SK-N-SH treated with all-trans-retinoic acid at 6 μM for 48 hours (cell line): Measurements from ENCODE around the gene TACC3.

Experiments
- ATAC-seq: fragments of 200-7000 bp; cut with Tn5 transposase; 3 replicates; pipeline ENCODE4 v1.9.1; 2020; ENCODE audit warnings: mild to moderate bottlenecking, moderate library complexity
- BACH2 ChIP-seq: fragments of 250-450 bp; sonication (Bioruptor Pico); IDR thresholded peaks from 2 replicates; pipeline ENCODE4 v1.9.0; 2021; ENCODE audit warnings: mild to moderate bottlenecking, borderline replicate concordance
- GLIS3 ChIP-seq: fragments of 250-450 bp; sonication (Bioruptor Pico); IDR thresholded peaks from 2 replicates; pipeline ENCODE4 v1.5.0; 2020; ENCODE audit warnings: mild to moderate bottlenecking, moderate library complexity
- ISL1 ChIP-seq: fragments of 250-450 bp; sonication (Bioruptor Pico); IDR thresholded peaks from 2 replicates; pipeline ENCODE4 v2.1.2; 2022; ENCODE audit warnings: mild to moderate bottlenecking, moderate library complexity
- OSR1 ChIP-seq: fragments of 250-450 bp; sonication (Bioruptor Pico); IDR thresholded peaks from 2 replicates; pipeline ENCODE4 v1.8.0; 2022; ENCODE audit warnings: moderate library complexity, mild to moderate bottlenecking, inconsistent platforms
- PPARA ChIP-seq: fragments of 250-450 bp; sonication (Bioruptor Pico); IDR thresholded peaks from 2 replicates; pipeline ENCODE4 v1.5.0; 2020; ENCODE audit warnings: mild to moderate bottlenecking, borderline replicate concordance
- RARB ChIP-seq: fragments of 250-450 bp; sonication (Bioruptor Pico); IDR thresholded peaks from 2 replicates; pipeline ENCODE4 v1.8.0; 2021; ENCODE audit warnings: mild to moderate bottlenecking, moderate library complexity
- SNAI2 ChIP-seq: fragments of 250-450 bp; sonication (Bioruptor Pico); IDR thresholded peaks from 2 replicates; pipeline ENCODE4 v1.5.0; 2020; ENCODE audit warnings: mild to moderate bottlenecking, moderate library complexity
- TCF4 ChIP-seq: fragments of 250-450 bp; sonication (Bioruptor Pico); IDR thresholded peaks from 2 replicates; pipeline ENCODE4 v1.8.0; 2021; ENCODE audit warnings: mild to moderate bottlenecking, moderate library complexity, borderline replicate concordance
- TOX ChIP-seq: fragments of 250-450 bp; sonication (Bioruptor Pico); IDR thresholded peaks from 2 replicates; pipeline ENCODE4 v1.8.0; 2021; ENCODE audit warnings: mild to moderate bottlenecking, moderate library complexity, borderline replicate concordance
- ZC3H10 ChIP-seq: fragments of 250-450 bp; sonication (Bioruptor Pico); IDR thresholded peaks from 2 replicates; pipeline ENCODE4 v1.5.1; 2021; ENCODE audit warnings: mild to moderate bottlenecking, moderate library complexity
- ZFP3 ChIP-seq: fragments of 250-450 bp; sonication (Bioruptor Pico); IDR thresholded peaks from 2 replicates; pipeline ENCODE4 v1.5.0; 2020; ENCODE audit warnings: mild to moderate bottlenecking, moderate library complexity
- ZNF565 ChIP-seq: fragments of 450-650 bp; formaldehyde crosslinking; conservative IDR thresholded peaks from 2 replicates; pipeline ENCODE4 v1.5.0; 2020; ENCODE audit warnings: low read depth, mild to moderate bottlenecking, moderate library complexity
- ZNF70 ChIP-seq: fragments of 450-650 bp; formaldehyde crosslinking; IDR thresholded peaks from 2 replicates; pipeline ENCODE4 v1.5.0; 2020; ENCODE audit warnings: mild to moderate bottlenecking, moderate library complexity
- ZNF8 ChIP-seq: fragments of 450-650 bp; formaldehyde crosslinking; IDR thresholded peaks from 2 replicates; pipeline ENCODE4 v1.5.0; 2020; ENCODE audit warnings: mild to moderate bottlenecking, moderate library complexity
- TF ChIP-seq, protein P1 (sequence below): fragments of 250-450 bp; sonication (Bioruptor Pico); IDR thresholded peaks from 2 replicates; pipeline ENCODE4 v1.5.1; 2021; ENCODE audit warnings: mild to moderate bottlenecking, moderate library complexity
- TF ChIP-seq, protein P2 (sequence below): fragments of 250-450 bp; sonication (Bioruptor Pico); IDR thresholded peaks from 2 replicates; pipeline ENCODE4 v1.5.0; 2020; ENCODE audit warnings: mild to moderate bottlenecking, moderate library complexity
- TF ChIP-seq, protein P3 (sequence below): fragments of 250-450 bp; sonication (Bioruptor Pico); IDR thresholded peaks from 2 replicates; pipeline ENCODE4 v1.8.0; 2021; ENCODE audit warnings: low read depth, mild to moderate bottlenecking, moderate library complexity, borderline replicate concordance
- TF ChIP-seq, protein P4 (sequence below): fragments of 250-450 bp; sonication (Bioruptor Pico); IDR thresholded peaks from 2 replicates; pipeline ENCODE4 v1.5.1; 2020; ENCODE audit warnings: low read depth, mild to moderate bottlenecking, moderate library complexity

Gene TACC3

DNA sequence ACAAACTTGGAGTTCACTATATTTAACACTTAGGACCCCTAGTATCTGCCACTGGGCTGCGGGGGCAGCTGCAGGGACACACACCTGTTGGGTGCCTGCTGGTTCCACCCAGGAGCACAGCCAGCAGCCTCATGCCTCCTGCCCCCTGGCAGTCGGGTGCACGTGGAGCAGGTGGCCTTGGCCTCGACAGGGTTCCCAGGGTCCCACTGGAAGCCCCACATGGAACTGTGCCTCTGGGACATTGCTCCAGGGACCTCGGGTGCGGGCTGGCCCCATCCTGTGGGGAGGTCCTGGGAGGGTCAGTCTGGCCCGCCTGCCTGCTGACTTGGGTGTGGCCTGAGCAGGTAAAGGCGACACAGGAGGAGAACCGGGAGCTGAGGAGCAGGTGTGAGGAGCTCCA, 18.0 kb downstream of the TACC3 start:
- TF ChIP-seq, protein P1, sequence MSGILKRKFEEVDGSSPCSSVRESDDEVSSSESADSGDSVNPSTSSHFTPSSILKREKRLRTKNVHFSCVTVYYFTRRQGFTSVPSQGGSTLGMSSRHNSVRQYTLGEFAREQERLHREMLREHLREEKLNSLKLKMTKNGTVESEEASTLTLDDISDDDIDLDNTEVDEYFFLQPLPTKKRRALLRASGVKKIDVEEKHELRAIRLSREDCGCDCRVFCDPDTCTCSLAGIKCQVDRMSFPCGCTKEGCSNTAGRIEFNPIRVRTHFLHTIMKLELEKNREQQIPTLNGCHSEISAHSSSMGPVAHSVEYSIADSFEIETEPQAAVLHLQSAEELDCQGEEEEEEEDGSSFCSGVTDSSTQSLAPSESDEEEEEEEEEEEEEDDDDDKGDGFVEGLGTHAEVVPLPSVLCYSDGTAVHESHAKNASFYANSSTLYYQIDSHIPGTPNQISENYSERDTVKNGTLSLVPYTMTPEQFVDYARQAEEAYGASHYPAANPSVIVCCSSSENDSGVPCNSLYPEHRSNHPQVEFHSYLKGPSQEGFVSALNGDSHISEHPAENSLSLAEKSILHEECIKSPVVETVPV (CRISPR knock-in tag): no peak
- TF ChIP-seq ISL1 (CRISPR knock-in tag) (no peak), SNAI2 (CRISPR knock-in tag) (no peak), RARB (CRISPR knock-in tag) (no peak), GLIS3 (CRISPR knock-in tag) (no peak), TCF4 (CRISPR knock-in tag) (no peak), ZNF70 (CRISPR knock-in tag) (no peak), ZC3H10 (no peak), BACH2 (CRISPR knock-in tag) (no peak), ZNF565 (CRISPR knock-in tag) (no peak), ZNF8 (no peak)
- TF ChIP-seq, protein P2, sequence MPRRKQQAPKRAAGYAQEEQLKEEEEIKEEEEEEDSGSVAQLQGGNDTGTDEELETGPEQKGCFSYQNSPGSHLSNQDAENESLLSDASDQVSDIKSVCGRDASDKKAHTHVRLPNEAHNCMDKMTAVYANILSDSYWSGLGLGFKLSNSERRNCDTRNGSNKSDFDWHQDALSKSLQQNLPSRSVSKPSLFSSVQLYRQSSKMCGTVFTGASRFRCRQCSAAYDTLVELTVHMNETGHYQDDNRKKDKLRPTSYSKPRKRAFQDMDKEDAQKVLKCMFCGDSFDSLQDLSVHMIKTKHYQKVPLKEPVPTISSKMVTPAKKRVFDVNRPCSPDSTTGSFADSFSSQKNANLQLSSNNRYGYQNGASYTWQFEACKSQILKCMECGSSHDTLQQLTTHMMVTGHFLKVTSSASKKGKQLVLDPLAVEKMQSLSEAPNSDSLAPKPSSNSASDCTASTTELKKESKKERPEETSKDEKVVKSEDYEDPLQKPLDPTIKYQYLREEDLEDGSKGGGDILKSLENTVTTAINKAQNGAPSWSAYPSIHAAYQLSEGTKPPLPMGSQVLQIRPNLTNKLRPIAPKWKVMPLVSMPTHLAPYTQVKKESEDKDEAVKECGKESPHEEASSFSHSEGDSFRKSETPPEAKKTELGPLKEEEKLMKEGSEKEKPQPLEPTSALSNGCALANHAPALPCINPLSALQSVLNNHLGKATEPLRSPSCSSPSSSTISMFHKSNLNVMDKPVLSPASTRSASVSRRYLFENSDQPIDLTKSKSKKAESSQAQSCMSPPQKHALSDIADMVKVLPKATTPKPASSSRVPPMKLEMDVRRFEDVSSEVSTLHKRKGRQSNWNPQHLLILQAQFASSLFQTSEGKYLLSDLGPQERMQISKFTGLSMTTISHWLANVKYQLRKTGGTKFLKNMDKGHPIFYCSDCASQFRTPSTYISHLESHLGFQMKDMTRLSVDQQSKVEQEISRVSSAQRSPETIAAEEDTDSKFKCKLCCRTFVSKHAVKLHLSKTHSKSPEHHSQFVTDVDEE (CRISPR knock-in tag): no peak
- TF ChIP-seq, protein P3, sequence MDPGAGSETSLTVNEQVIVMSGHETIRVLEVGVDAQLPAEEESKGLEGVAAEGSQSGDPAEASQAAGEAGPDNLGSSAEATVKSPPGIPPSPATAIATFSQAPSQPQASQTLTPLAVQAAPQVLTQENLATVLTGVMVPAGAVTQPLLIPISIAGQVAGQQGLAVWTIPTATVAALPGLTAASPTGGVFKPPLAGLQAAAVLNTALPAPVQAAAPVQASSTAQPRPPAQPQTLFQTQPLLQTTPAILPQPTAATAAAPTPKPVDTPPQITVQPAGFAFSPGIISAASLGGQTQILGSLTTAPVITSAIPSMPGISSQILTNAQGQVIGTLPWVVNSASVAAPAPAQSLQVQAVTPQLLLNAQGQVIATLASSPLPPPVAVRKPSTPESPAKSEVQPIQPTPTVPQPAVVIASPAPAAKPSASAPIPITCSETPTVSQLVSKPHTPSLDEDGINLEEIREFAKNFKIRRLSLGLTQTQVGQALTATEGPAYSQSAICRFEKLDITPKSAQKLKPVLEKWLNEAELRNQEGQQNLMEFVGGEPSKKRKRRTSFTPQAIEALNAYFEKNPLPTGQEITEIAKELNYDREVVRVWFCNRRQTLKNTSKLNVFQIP (CRISPR knock-in tag): no peak
- ATAC-seq: no peak

DNA sequence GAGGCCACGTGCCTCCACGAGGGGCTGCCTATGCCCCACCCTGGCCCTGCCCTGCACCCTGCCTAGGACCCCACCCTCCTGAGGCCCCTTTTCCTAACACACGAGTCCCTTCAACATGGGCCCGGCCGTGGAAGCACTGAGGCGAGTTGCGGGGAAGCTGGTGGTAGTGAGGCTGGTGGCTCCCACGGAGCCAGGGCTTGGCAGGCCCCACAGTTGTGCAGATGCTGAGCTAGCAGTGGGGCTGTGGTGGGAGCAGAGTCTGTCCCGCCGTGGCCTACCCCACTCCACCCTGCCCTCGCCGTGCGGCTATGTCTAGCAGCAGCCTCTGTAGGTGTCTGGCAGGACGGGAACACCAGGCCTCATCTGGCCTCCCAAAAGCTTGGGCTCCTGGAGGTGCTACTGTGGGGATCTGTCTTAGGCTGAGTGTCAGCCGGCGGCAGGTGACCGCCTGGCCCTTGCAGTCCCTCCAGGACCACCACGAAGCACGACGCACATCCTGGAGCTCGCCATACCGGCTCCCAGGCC, 18.8 kb downstream of the TACC3 start:
- no peak for TF ChIP-seq OSR1 (CRISPR knock-in tag)
- no peak for TF ChIP-seq ZNF70 (CRISPR knock-in tag)
- TF ChIP-seq SNAI2 (CRISPR knock-in tag): no peak
- TF ChIP-seq, protein P1 (CRISPR knock-in tag): no peak
- TF ChIP-seq BACH2 (CRISPR knock-in tag): no peak
- TF ChIP-seq, protein P4, sequence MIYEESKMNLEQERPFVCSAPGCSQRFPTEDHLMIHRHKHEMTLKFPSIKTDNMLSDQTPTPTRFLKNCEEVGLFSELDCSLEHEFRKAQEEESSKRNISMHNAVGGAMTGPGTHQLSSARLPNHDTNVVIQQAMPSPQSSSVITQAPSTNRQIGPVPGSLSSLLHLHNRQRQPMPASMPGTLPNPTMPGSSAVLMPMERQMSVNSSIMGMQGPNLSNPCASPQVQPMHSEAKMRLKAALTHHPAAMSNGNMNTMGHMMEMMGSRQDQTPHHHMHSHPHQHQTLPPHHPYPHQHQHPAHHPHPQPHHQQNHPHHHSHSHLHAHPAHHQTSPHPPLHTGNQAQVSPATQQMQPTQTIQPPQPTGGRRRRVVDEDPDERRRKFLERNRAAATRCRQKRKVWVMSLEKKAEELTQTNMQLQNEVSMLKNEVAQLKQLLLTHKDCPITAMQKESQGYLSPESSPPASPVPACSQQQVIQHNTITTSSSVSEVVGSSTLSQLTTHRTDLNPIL (CRISPR knock-in tag): no peak
- no peak for TF ChIP-seq ZFP3 (CRISPR knock-in tag)
- no peak; the same call in 2 of the 3 replicates for ATAC-seq

DNA sequence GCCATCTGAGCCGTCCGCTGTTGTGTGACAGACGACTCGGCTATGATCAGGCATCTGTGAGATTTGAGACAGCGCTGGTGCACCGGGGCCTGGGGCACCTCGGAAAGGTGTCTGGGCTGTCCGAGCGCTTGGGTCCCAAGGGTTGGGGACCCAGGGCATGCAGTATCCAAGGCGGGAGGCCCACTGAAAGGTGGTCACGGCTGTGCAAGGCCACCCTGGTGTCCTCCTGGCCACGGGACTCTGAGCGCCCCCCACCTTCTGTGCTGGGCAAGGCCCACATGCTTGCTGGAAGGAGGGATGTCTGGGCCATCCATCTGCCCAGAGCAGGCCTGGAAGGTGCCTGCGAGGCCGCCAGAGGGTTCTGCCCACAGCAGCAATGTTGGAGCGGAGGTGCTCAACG, 19.9 kb downstream of the TACC3 start:
- no peak for TF ChIP-seq ZC3H10
- TF ChIP-seq, protein P1 (CRISPR knock-in tag): no peak
- TF ChIP-seq TOX (CRISPR knock-in tag): no peak
- TF ChIP-seq, all 23 proteins: peak for 0
- no peak for ATAC-seq

DNA sequence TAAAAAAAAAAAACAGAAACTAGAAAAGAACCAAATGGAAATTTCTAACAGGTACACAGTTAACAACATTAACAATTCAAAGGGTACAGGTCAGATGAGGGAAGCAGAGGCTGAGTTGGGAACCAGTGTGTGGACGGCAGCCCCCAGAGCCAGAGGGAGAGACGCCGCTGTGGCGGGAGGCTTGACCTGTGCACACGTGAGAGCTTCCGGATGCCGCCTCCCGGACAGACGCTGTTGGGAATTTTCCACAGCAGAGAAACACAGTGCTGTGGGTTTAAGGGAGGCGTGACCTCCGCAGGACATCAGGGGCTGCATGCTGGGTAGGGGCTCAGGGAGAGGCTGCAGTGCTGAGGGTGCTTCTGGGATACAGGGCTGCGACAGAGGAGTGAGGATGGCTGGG, 22.2 kb downstream of the TACC3 start:
- no peak for ATAC-seq
- no peak for TF ChIP-seq OSR1 (CRISPR knock-in tag)
- TF ChIP-seq, protein P3 (CRISPR knock-in tag): no peak
- TF ChIP-seq ZNF70 (CRISPR knock-in tag): no peak
- TF ChIP-seq, protein P4 (CRISPR knock-in tag): no peak
- no peak for TF ChIP-seq PPARA (CRISPR knock-in tag)
- TF ChIP-seq, protein P1 (CRISPR knock-in tag): no peak
